Measurements from ENCODE around the gene SPARC.

- TF ChIP-seq POLR2A (IDR thresholded peaks at IDR 0.05) (no peak), CTCF (IDR thresholded peaks at IDR 0.05) (no peak)
Measured at GRCh38 chr5:151633892-151634291, 52.8 kb downstream of the SPARC start.

Data from uterus (tissue), 2 donors.